Astrocyte (in vitro differentiated cells and primary cell): ENCODE measurements around the gene CFAP99. TPM values are rescaled to one million over a fixed set of nuclear protein-coding genes. Genes with fewer than 3 reads are reported as not detected.
A peak's percentile ranks its signal among the peaks of the same experiment; 100 is the strongest.

Experiments used
- DNase-seq: peaks from one replicate; pipeline ENCODE4 v3.0.0-alpha.2; 2010; ENCODE audit warnings: low read depth
- FAIRE-seq: peaks from 2 replicates; lab custom pipeline; 2011; peaks lifted over from hg19 to GRCh38; lab: Jason Lieb, UNC
- H2AFZ ChIP-seq: 2 replicates; pipeline ENCODE4 v1.6.0; 2012; ENCODE audit warnings: low read depth, low read length, inconsistent platforms
- H3K27ac ChIP-seq: 2 replicates; pipeline ENCODE4 v1.5.1; 2011; ENCODE audit warnings: low read depth, low read length, inconsistent platforms
- H3K27me3 ChIP-seq: 2 replicates; pipeline ENCODE4 v1.6.0; 2011; ENCODE audit warnings: low read length, inconsistent platforms; ENCODE audit not compliant: insufficient read depth
- H3K36me3 ChIP-seq: 2 replicates; pipeline ENCODE4 v1.5.1; 2011; ENCODE audit warnings: low read length, inconsistent platforms; ENCODE audit not compliant: insufficient read depth
- H3K4me1 ChIP-seq: 2 replicates; pipeline ENCODE4 v1.5.1; 2011; ENCODE audit warnings: low read length, inconsistent platforms; ENCODE audit not compliant: insufficient read depth
- H3K4me2 ChIP-seq: 2 replicates; pipeline ENCODE4 v1.6.0; 2012; ENCODE audit warnings: low read length, inconsistent platforms
- H3K4me3 ChIP-seq: 2 replicates; pipeline ENCODE4 v1.5.1; 2011; ENCODE audit warnings: low read depth, mild to moderate bottlenecking, low read length, inconsistent platforms; ENCODE audit not compliant: insufficient read depth
- H3K79me2 ChIP-seq: 2 replicates; pipeline ENCODE4 v1.6.0; 2012; ENCODE audit warnings: mild to moderate bottlenecking, low read length, inconsistent platforms; ENCODE audit not compliant: insufficient read depth
- H3K9ac ChIP-seq: 2 replicates; pipeline ENCODE4 v1.6.0; 2012; ENCODE audit warnings: mild to moderate bottlenecking, low read length, inconsistent platforms
- H3K9me3 ChIP-seq: 2 replicates; pipeline ENCODE4 v1.5.1; 2012; ENCODE audit warnings: low read depth, mild to moderate bottlenecking, low read length, inconsistent platforms; ENCODE audit not compliant: insufficient read depth
- H4K20me1 ChIP-seq: 2 replicates; pipeline ENCODE4 v1.6.0; 2012; ENCODE audit warnings: low read length, inconsistent platforms; ENCODE audit not compliant: insufficient read depth
- H3K27ac Mint-ChIP-seq: one replicate; pipeline ENCODE4 v1.8.0; 2021; ENCODE audit warnings: mild to moderate bottlenecking, mixed read lengths; ENCODE audit not compliant: unreplicated experiment
- H3K27me3 Mint-ChIP-seq: one replicate; pipeline ENCODE4 v1.8.0; 2021; ENCODE audit warnings: low read depth, mixed read lengths; ENCODE audit not compliant: unreplicated experiment
- H3K36me3 Mint-ChIP-seq: one replicate; pipeline ENCODE4 v1.8.0; 2021; ENCODE audit warnings: low read depth, mixed read lengths; ENCODE audit not compliant: unreplicated experiment
- H3K4me1 Mint-ChIP-seq: one replicate; pipeline ENCODE4 v1.8.0; 2021; ENCODE audit warnings: low read depth, mixed read lengths; ENCODE audit not compliant: unreplicated experiment
- H3K4me3 Mint-ChIP-seq: one replicate; pipeline ENCODE4 v1.8.0; 2021; ENCODE audit warnings: mild to moderate bottlenecking, moderate library complexity, mixed read lengths; ENCODE audit not compliant: unreplicated experiment
- H3K9me3 Mint-ChIP-seq: one replicate; pipeline ENCODE4 v1.8.0; 2021; ENCODE audit warnings: mild to moderate bottlenecking, mixed read lengths; ENCODE audit not compliant: unreplicated experiment
- CTCF ChIP-seq: IDR thresholded peaks from 2 replicates; pipeline ENCODE4 v1.5.1; 2011; ENCODE audit warnings: low read depth, mild to moderate bottlenecking, inconsistent platforms, low read length, moderate library complexity; ENCODE audit not compliant: insufficient read depth
- EZH2 ChIP-seq: IDR thresholded peaks from 2 replicates; pipeline ENCODE4 v1.6.1; 2012; ENCODE audit warnings: mild to moderate bottlenecking, low read length, inconsistent platforms; ENCODE audit not compliant: insufficient read depth
- total RNA-seq: library from RNA; stranded (reverse); gene quantifications from 2 replicates; pipeline ENCODE4 v1.2.1, GENCODE V29; 2021

Gene CFAP99
- total RNA-seq, 1 donor from 2014 or later, result not detected

- no peaks in the 10 kb centered on the region for H3K9me3 ChIP-seq
- H3K27ac ChIP-seq, result no peak overlapping the region
- H3K4me2 ChIP-seq, result peak overlapping the region; percentile 97
- no peak for DNase-seq
- no peaks in the 10 kb centered on the region for H3K36me3 ChIP-seq
- H2AFZ ChIP-seq, result no peak overlapping the region
- TF ChIP-seq EZH2, result no peak
- no peak for TF ChIP-seq CTCF
- FAIRE-seq, result no peak
- H3K4me1 Mint-ChIP-seq, result peaks cover 12% of the 10 kb centered on the region
- no peak overlapping the region for H3K27ac Mint-ChIP-seq
- H3K27me3 Mint-ChIP-seq, result peaks cover 63% of the 10 kb centered on the region
- H3K36me3 Mint-ChIP-seq, result no peaks in the 10 kb centered on the region
- peaks cover 10% of the 10 kb centered on the region for H3K9me3 Mint-ChIP-seq
- H3K4me1 ChIP-seq, result peaks cover 33% of the 10 kb centered on the region
- H4K20me1 ChIP-seq, result peaks cover 6% of the 10 kb centered on the region
- no peak overlapping the region for H3K4me3 Mint-ChIP-seq
- no peak overlapping the region for H3K4me3 ChIP-seq
- peaks cover 59% of the 10 kb centered on the region for H3K27me3 ChIP-seq
- no peak overlapping the region for H3K9ac ChIP-seq
- no peaks in the 10 kb centered on the region for H3K79me2 ChIP-seq
Measured at GRCh38 chr4:2415881-2416563, 2.7 kb upstream of the CFAP99 start.

- Histone ChIP-seq H3K4me3 (no peak overlapping the region), H3K27ac (no peak overlapping the region), H3K9me3 (no peaks in the 10 kb centered on the region), H2AFZ (peak overlapping the region; percentile 67), H3K36me3 (no peaks in the 10 kb centered on the region), H3K4me2 (peak overlapping the region; percentile 97), H3K27me3 (peaks cover 54% of the 10 kb centered on the region), H3K79me2 (no peaks in the 10 kb centered on the region), H3K9ac (no peak overlapping the region), H4K20me1 (peaks cover 6% of the 10 kb centered on the region), H3K4me1 (peaks cover 33% of the 10 kb centered on the region)
- H3K27ac Mint-ChIP-seq, result no peak overlapping the region
- peaks cover 12% of the 10 kb centered on the region for H3K4me1 Mint-ChIP-seq
- peaks cover 63% of the 10 kb centered on the region for H3K27me3 Mint-ChIP-seq
- TF ChIP-seq CTCF (no peak), EZH2 (peak; percentile 88)
- peaks cover 10% of the 10 kb centered on the region for H3K9me3 Mint-ChIP-seq
- H3K36me3 Mint-ChIP-seq, result no peaks in the 10 kb centered on the region
- FAIRE-seq (no peak), DNase-seq (no peak)
- H3K4me3 Mint-ChIP-seq, result no peak overlapping the region
Measured at GRCh38 chr4:2416564-2417225, 2.1 kb upstream of the CFAP99 start.
